Right lobe of liver (tissue), 4 donors: ENCODE data around the gene ACOD1.

ENCODE experiments used
- CTCF ChIP-seq, 4 donors: fragments of 200-600 bp in 3 of 4; fragments of 450-650 bp in 1 of 4; IDR thresholded peaks; one replicate each; pipeline versions ENCODE4 v1.5.1 to v1.8.0; 2016 to 2022; ENCODE audit warnings: antibody characterized with exemption in 4 of 4, mild to moderate bottlenecking in 2 of 4
- POLR2A ChIP-seq: fragments of 450-650 bp; IDR thresholded peaks from one replicate; pipeline ENCODE4 v1.6.1; 2017; ENCODE audit warnings: antibody characterized with exemption, mild to moderate bottlenecking
- donor health status: DM: no; HTN: no; CAD: no.
- donor health status: DM: no; HTN: no; CAD: no.
- donor health status: DM: no; HTN: yes; CAD: no.

- TF ChIP-seq CTCF (IDR thresholded peaks at IDR 0.05), result no peak
- no peak for TF ChIP-seq POLR2A
Observed at GRCh38 chr13:76955193-76955592, 6.9 kb downstream of the ACOD1 start.
